Lower leg skin (tissue), 4 donors: ENCODE results near the gene IL1RN. TPM values are rescaled to one million over a fixed set of nuclear protein-coding genes. Genes with fewer than 3 reads are reported as not detected.
A peak's percentile ranks its signal among the peaks of the same experiment; 100 is the strongest.

Source experiments
- DNase-seq, 2 donors: peaks; one replicate each; pipeline ENCODE4 v3.0.0-alpha.2; 2019; ENCODE audit warnings: low spot score in 2 of 2
- H3K4me3 ChIP-seq: fragments of 200-600 bp; sonication (generic); 2 replicates; pipeline ENCODE4 v1.5.1; 2017; ENCODE audit warnings: mild to moderate bottlenecking, low read depth; ENCODE audit not compliant: poor library complexity, severe bottlenecking
- POLR2A ChIP-seq, 2 donors: fragments of 450-650 bp; IDR thresholded peaks; one replicate each; pipeline ENCODE4 v1.6.1; 2016 to 2017; ENCODE audit warnings: antibody characterized with exemption in 2 of 2, mild to moderate bottlenecking in 1 of 2, moderate library complexity in 1 of 2
- WGBS, 2 donors: methylation state at CpG; one replicate each; pipeline ENCODE4 v1.1.5; 2018; 5-methylcytosine and 5-hydroxymethylcytosine counted together
- intact Hi-C: fragments of 100-400 bp; cut with DNase I; formaldehyde crosslinking; loops from one replicate; pipeline ENCODE4 v1.15.0; 2023; ENCODE audit warnings: low total_unique reads
- total RNA-seq, 4 donors: library from RNA; depleted of rRNA; stranded (reverse); fragments of >200 nt; gene quantifications; one replicate each; pipeline ENCODE4 v1.1.0, GENCODE V29; 2016
- TF ChIP-seq, protein P1 (sequence below), 3 donors: fragments of 450-650 bp; IDR thresholded peaks; one replicate each; pipeline ENCODE4 v1.5.1; 2016; ENCODE audit warnings: antibody characterized with exemption in 3 of 3, mild to moderate bottlenecking in 3 of 3, moderate library complexity in 2 of 3

IL1RN gene
- total RNA-seq, 4 donors from 2014 or later: 120 to 178 (median 132) TPM

- WGBS, 2 donors: 76 to 81% methylated on average over 8 of the region's 8 CpGs
- H3K4me3 ChIP-seq: no peak overlapping the region
- no peak for TF ChIP-seq POLR2A (IDR thresholded peaks at IDR 0.05)
- TF ChIP-seq, protein P1, sequence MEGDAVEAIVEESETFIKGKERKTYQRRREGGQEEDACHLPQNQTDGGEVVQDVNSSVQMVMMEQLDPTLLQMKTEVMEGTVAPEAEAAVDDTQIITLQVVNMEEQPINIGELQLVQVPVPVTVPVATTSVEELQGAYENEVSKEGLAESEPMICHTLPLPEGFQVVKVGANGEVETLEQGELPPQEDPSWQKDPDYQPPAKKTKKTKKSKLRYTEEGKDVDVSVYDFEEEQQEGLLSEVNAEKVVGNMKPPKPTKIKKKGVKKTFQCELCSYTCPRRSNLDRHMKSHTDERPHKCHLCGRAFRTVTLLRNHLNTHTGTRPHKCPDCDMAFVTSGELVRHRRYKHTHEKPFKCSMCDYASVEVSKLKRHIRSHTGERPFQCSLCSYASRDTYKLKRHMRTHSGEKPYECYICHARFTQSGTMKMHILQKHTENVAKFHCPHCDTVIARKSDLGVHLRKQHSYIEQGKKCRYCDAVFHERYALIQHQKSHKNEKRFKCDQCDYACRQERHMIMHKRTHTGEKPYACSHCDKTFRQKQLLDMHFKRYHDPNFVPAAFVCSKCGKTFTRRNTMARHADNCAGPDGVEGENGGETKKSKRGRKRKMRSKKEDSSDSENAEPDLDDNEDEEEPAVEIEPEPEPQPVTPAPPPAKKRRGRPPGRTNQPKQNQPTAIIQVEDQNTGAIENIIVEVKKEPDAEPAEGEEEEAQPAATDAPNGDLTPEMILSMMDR (IDR thresholded peaks at IDR 0.05): no peak
- peak in 1 of 2 donors; percentile 83 for DNase-seq
- intact Hi-C loops: no loop called here
Observed at GRCh38 chr2:113175042-113175628, 47.7 kb downstream of the IL1RN start.

DNA sequence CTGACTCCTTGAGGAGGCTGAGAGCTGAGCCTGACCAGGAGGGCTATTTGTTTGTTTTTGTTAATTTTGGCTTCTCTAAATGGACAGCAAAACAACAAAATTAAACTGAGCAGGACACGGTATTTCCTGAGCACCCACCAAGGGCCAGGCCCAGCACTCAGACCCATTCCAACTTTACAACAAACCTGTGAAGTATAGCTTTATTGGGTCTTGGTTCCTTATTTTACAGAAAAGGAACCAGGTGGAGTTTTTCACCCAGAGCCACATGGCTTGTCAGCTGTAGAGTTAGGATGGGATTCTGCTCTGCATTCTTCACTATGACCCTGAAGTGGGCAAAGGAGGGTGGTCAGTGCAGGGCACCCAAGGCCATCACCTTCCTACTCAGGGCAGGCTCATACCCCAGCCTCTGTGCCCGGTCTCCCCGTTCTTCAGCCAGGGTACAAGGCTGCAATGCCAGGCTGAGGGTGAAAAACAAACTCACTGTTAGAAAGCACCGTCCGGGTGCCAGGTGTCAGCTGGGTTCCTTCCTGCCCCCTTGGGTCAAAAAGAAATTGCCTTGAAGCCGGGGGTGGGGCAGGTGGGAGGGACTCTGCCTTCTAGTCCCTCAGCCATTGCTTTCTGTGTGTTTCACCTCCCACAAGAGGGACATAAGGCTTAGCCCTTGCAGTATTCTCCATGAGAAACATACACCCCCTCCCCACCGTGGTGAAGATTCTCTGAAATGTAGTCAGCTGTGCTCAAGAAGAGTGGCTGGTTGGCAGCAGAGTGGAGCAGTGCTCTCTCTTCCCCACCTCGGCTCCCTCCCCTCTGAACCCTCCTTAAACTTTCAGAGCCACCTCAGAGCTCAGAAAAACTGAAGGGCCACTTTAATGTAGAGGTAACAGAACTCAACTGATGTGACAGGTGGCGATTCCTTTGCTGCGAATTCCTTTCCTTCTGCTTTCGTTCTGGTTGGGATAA is 48.6 kb downstream of the IL1RN start:
- intact Hi-C loops: no loop called here
- no peak overlapping the region for H3K4me3 ChIP-seq
- 65 to 71% methylated on average over 11 of the region's 11 CpGs for WGBS, 2 donors
- peak in 1 of 2 donors; percentile 72 for DNase-seq
- TF ChIP-seq, protein P1 (IDR thresholded peaks at IDR 0.05): no peak
- no peak for TF ChIP-seq POLR2A (IDR thresholded peaks at IDR 0.05)

DNA sequence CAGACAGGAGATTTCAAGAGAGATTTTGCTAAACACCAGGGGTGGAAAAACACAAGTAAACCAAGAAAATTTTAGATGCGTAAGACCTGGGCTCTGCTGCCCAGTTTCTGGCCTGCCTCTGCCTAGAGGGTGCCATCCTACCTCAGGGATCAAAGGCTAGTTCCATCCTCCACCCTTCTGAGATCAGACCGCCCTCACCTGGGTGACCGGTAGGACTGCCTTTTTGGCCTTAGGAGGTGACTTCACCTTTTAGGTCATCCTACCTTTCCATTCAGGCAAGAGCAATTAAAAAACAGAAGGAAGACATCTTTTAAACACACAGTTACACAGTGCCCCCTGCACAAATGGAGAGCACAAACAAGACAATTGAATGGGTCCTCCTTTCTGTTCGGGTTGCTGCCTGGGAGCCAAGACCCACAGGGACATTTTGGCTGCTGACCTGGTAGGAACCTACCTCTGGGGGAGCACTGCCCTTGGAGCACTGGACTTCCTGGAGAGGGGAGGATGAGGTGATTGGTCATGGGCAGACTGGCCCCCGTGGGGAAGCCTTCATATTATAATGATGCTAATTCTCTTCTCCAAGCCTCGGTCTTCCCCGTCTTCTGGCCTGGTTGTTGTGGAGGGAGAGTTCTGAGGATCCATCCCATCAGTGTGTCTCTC is 49.4 kb downstream of the IL1RN start:
- TF ChIP-seq, protein P1 (IDR thresholded peaks at IDR 0.05): no peak
- TF ChIP-seq POLR2A (IDR thresholded peaks at IDR 0.05): no peak

DNA sequence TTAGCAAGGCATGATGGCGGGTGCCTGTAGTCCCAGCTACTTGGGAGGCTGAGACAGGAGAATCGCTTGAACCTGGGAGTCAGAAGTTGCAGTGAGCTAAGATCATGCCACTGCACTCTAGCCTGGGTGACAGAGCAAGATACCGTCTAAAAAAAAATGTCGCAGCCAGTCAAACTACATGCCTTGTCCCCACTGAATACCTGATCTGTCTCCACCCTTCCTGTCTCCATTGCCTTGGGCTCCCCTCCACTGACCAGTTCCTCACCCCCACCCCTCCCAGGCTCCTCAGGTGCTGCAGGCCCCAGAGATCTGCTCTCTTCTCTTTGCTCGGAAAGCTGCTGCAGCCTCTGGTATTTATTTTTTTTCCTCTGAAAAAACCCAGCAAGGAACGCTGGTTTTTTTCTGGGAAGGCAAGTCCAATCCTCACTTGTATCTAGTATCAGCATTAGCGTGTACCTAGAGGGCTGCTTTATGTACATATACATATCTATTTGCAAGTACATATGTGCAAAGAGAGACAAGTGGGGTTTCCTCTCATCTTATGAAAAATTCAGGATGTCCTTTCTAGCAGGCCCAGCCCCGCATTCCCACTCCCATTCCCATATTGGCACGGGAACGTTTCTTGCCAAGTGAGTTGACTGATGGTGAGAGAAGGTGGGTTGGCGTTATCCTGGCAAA is 50.8 kb downstream of the IL1RN start:
- peak in 1 of 2 donors; percentile 58 for DNase-seq
- H3K4me3 ChIP-seq: no peak overlapping the region
- TF ChIP-seq POLR2A (IDR thresholded peaks at IDR 0.05): no peak
- TF ChIP-seq, protein P1 (IDR thresholded peaks at IDR 0.05): no peak
- intact Hi-C loops: no loop called here
- WGBS, 2 donors: 85 to 87% methylated on average over 11 of the region's 11 CpGs

More for the DNA sequence above, 49.4 kb downstream of the IL1RN start:
- no peak overlapping the region for H3K4me3 ChIP-seq
- WGBS, 2 donors: 90 to 91% methylated on average over 7 of the region's 7 CpGs
- DNase-seq: peak in 1 of 2 donors; percentile 37
- intact Hi-C loops: no loop called here

DNA sequence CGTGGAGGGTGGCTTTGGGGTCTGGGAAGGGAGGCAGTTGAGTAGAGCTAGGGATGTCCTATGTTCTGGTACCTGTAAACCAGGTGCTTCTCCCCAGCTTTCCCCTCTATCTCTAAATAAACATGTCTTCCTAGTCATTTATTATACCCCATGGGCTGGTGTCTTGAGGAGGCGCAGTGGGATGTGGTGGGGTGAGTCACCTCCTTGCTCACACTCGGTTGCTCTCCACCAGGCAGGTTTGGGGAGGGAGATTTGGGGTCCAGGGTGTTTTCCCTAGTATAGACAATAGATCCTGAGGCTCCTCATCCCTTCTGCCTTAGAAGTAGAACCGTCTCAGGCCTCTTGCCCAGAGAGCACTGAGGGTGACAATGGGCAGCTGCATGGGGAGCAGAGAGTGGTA is 51.5 kb downstream of the IL1RN start:
- TF ChIP-seq, protein P1 (IDR thresholded peaks at IDR 0.05): no peak
- no peak for TF ChIP-seq POLR2A (IDR thresholded peaks at IDR 0.05)
- 88 to 91% methylated on average over 4 of the region's 4 CpGs for WGBS, 2 donors
- intact Hi-C loops: no loop called here
- no peak overlapping the region for H3K4me3 ChIP-seq
- DNase-seq: peak in 1 of 2 donors; percentile 46
